Stimulated activated CD8-positive, alpha-beta memory T cell treated with anti-CD3 and anti-CD28 coated beads, Interleukin-15, amount 100 ng/mL, for 1 hour (primary cell): Measurements from ENCODE around the gene ENAH.

Source experiments
- DNase-seq: peaks from one replicate; pipeline ENCODE4 v3.0.0-alpha.2; 2020; ENCODE audit warnings: low read depth

ENAH gene

GRCh38 chr1:225603538-225604354 is 49.2 kb downstream of the ENAH start:
- DNase-seq: no peak

GRCh38 chr1:225602590-225603206 is 50.2 kb downstream of the ENAH start:
- no peak for DNase-seq

DNA sequence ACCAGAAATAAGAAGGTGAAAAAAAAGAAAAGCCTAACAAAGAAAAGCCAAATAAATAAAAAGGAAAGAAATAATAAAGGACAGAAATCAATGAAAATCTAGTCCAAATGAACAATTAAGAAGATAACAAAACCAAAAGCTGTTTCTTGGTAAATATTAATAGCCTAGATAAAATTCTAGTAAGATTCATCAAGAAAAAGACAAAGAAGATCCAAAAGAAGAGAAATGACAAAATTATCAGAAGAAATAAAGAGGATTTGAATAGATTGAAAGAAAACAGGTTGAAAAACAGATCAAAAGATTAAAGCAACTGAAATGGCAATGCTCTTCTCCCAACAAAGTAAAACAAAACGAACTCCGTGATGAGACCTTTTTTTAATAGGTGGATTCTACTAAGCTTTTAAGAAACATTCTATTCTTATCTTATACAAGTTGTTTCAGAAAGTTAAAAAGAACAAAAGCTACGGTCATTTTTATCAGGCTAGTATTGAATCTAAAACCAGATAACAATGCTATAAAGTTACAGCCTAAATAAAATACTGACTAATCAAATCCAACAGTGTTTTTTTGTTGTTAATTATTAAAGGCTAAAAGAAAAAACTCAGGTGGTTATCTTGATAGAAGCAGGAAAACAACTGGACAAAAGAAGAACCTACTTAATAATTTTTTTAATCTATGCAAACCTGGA is 50.9 kb downstream of the ENAH start:
- no peak for DNase-seq

DNA sequence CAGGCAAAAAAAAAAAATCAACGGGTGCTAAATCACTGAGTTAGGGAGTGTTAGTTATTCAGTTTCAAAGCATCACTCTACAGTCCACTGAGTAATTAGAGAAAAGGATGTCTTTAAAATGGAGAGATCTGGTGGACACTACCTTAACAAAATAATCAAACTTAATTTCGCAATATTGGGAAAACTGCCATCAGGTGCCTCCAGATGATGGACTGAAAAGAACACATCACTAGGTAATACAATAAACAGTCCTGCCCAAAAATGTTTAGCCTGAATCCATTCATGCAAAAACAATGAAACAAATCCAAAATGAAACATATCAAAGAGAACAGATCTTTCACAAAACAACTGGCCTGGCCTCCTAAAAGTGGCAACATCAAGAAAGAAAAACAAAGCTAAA is 54.1 kb downstream of the ENAH start:
- no peak for DNase-seq

- DNase-seq: no peak
These were observed 54.9 kb downstream of the ENAH start for GRCh38 chr1:225597926-225598575.

DNA sequence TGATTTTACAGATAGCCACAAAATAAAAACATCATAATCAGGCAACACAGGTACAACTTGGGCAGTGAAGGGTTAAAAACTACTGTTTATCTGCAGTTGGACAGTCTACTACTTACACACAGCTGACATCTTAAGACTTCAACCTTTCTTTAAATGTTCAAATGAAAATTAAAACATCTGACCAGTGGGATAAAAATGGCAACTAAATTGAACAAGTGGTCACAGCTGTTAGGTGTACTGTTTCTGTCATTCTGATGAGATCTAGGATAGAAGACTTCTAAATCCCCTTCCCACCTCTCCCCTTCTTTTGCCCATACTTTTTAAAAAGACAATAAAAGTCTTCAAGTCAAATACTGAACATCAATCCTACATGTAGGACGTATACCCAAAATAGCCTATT is 56.2 kb downstream of the ENAH start:
- DNase-seq: no peak

DNA sequence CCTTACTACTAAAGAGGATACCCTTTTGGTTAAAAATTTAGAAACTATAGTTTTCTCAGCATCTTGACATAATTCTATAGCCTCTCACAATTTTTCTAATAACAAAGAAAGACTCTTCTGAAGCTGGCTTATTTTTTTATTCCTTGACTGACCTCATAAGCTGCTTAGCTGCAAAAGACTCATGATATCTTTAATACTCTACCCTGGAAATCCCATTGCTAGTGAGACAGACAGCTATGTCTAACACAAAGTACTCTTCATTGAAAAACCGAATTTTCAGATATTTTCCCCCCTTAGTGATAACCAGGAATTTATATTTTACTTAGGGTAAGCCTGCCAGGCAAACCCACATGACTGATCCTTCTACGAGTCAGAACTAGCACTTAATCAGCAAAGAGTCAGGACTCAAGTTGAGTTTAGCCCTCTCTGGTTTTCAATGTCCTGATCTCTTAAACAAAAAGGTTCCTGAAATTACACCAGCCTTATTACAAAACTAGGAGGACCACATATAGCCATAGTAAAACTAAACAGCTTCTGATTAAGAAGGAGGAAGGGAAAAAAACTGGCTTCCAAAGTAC is 56.9 kb downstream of the ENAH start:
- DNase-seq: no peak

DNA sequence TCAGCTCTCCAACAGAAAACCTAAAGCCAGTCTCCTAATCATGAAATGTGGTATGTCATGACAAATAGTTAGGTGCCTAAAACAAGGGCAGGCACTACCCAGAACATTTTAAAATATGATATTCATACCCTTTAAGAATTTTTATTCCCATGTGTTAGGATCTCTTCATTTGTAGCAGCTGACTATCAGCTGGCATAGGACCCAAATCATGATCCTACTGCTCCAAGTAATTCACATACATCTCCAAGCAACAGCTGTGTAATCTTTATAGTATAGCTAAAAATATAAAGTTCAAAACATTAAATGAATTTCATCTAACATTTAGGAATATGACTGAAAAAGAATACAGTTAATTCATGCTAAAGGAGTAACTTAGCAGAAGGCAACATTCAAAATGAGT is 57.5 kb downstream of the ENAH start:
- no peak for DNase-seq

DNA sequence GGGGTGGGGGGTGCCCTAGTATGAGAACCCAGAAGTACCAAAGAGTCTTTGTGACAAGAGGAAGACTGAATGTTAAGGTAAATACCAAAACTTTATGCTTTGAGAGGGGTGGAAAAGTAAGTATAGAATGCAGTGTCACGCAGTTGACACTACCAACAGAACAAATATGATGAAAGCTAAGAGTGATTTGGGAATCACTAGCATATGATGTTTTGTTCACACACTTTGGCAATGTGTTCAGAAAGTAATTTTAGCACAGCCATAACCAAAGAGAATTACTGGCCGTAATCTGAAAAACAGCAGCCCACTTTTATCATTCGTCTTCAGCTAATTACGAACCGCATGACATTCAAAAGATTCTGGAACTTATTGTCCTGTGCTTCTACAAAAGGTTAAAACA is 59.5 kb downstream of the ENAH start:
- no peak for DNase-seq

GRCh38 chr1:225592362-225593025 is 60.4 kb downstream of the ENAH start:
- DNase-seq: no peak

GRCh38 chr1:225587310-225587709 is 65.6 kb downstream of the ENAH start:
- no peak for DNase-seq

DNA sequence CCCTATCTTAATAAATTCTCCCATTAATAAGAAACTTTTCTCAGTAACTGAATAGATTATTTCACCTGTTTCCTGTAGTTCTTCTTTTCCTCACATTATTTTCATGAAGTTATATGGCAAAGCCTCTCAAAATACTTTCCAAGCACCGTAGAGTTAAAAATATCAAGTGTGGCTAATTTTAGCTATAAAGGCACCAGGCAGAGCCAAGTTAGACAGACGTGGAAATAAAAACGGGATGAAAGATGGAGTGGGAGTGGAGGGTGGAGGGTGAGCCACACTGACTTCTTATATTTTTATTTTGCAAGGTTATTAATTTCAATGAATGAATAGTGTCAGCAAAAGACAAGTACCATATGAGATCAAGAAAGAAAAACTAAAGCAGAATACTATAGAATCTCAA is 71.7 kb downstream of the ENAH start:
- no peak for DNase-seq

GRCh38 chr1:225580238-225581099 is 72.5 kb downstream of the ENAH start:
- DNase-seq: no peak

- no peak for DNase-seq
These were observed 74.5 kb downstream of the ENAH start for GRCh38 chr1:225578251-225578977.

DNA sequence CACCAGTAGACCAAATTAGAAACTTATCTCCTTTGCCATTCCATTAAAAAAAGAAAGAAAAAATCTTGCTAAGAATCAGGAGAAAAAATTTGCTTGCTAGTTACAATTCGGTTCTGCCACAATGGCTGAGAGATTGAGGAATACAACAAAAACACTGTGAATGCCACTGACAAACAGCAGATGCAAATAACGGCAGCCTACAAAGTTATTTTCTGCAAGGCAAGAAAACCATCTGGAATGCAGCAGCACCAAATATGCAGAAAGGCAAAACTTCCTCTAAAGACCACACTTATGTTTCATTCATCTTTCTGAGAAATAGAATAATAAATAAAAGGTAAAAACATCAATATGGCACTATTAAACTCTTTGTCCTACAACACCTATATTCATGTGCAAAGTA is 75.7 kb downstream of the ENAH start:
- no peak for DNase-seq

DNA sequence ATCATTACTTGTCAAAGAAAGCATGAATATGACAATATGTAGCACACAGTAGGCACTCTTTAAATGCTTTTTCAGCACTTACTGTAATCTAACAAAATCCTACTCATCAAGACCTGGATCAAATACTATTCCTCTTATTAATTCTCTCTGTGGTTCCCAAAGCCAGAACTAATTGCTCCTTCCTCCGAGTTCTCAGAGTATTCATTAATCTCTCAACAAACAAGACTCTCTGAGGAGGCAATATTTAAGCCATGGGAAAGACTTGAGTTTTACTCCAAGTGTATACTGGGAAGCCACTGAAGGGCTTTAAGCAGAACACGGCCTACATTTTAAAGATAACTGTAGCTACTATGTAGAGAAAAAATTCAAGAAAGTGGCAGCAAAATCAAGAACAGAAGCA is 79.7 kb downstream of the ENAH start:
- DNase-seq: no peak

GRCh38 chr1:225572422-225572821 is 80.5 kb downstream of the ENAH start:
- DNase-seq: no peak

GRCh38 chr1:225567789-225568188 is 85.1 kb downstream of the ENAH start:
- no peak for DNase-seq

GRCh38 chr1:225565847-225566246 is 87.1 kb downstream of the ENAH start:
- DNase-seq: no peak

DNA sequence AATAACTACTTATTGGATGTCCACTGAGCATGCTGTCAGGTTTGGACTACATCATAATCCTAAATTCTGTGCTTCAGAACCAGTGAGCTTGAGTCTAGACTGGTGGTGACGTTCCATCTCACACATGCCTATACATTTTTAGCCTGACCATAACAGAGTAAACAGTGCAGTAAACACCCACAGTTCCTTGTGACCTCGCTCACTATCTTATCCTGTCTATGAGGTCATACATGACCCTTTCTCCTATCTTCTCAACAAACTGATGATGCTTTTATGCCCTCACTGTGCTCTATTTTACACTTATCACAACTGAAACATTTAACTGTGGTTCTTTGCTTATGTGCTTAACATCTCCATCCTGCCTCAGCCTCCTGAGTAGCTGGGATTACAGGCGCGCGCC is 91.2 kb downstream of the ENAH start:
- DNase-seq: no peak
